LNCaP clone FGC (cell line): ENCODE results near the gene TMEM179.

Experiments
- DNase-seq: peaks from one replicate; pipeline ENCODE4 v3.0.0-alpha.2; 2011; ENCODE audit warnings: low read depth
- H3K4me3 ChIP-seq: 2 replicates; pipeline ENCODE4 v1.5.1; 2011; ENCODE audit warnings: mild to moderate bottlenecking, low read depth, low read length, control low read depth
- CTCF ChIP-seq: IDR thresholded peaks from 2 replicates; pipeline ENCODE4 v1.5.1; 2012; ENCODE audit warnings: mild to moderate bottlenecking; ENCODE audit not compliant: control insufficient read depth, insufficient read depth; ENCODE audit errors: extremely low read depth

TMEM179 gene

GRCh38 chr14:104598039-104598909, 6.3 kb downstream of the TMEM179 start:
- no peak for TF ChIP-seq CTCF
- H3K4me3 ChIP-seq: no peak overlapping the region
- no peak for DNase-seq

- H3K4me3 ChIP-seq: no peak overlapping the region
- no peak for DNase-seq
- TF ChIP-seq CTCF: no peak
These were observed 7.0 kb downstream of the TMEM179 start for GRCh38 chr14:104597576-104597975.

GRCh38 chr14:104596927-104597351, 7.6 kb downstream of the TMEM179 start:
- H3K4me3 ChIP-seq: no peak overlapping the region
- DNase-seq: no peak
- no peak for TF ChIP-seq CTCF

- DNase-seq: no peak
- no peak for TF ChIP-seq CTCF
- no peak overlapping the region for H3K4me3 ChIP-seq
These were observed 8.1 kb downstream of the TMEM179 start for GRCh38 chr14:104596451-104596918.

- no peak for TF ChIP-seq CTCF
- H3K4me3 ChIP-seq: no peak overlapping the region
- DNase-seq: no peak
These were observed 8.6 kb downstream of the TMEM179 start for GRCh38 chr14:104595911-104596450.

GRCh38 chr14:104595116-104595675, 9.4 kb downstream of the TMEM179 start:
- no peak for DNase-seq
- TF ChIP-seq CTCF: no peak

More at GRCh38 chr14:104595116-104595675, 9.4 kb downstream of the TMEM179 start:
- no peak overlapping the region for H3K4me3 ChIP-seq
